ENCODE data around the gene PCSK1N. TPM values are rescaled to one million over a fixed set of nuclear protein-coding genes. Genes with fewer than 3 reads are reported as not detected.

The PCSK1N gene
- total RNA-seq, 1 donor = not detected

- H3K36me3 ChIP-seq (ENCODE audit: insufficient read depth, low read length) = peaks cover 4% of the 10 kb centered on the region
- no peak overlapping the region for H2AFZ ChIP-seq (ENCODE audit: low read length)
- no peak overlapping the region for H3K27ac ChIP-seq (ENCODE audit: low read depth, low read length)
- no peaks in the 10 kb centered on the region for H3K27me3 ChIP-seq (ENCODE audit: insufficient read depth, low read length)
- H3K4me1 ChIP-seq (ENCODE audit: insufficient read depth, low read length) = no peaks in the 10 kb centered on the region
- no peak overlapping the region for H3K4me2 ChIP-seq (ENCODE audit: insufficient read depth, low read length)
- H3K9me3 ChIP-seq (ENCODE audit: low read depth, low read length) = no peaks in the 10 kb centered on the region
- peak; percentile 46 for DNase-seq (ENCODE audit: insufficient read length, low spot score, missing footprints)
- TF ChIP-seq, protein P1, sequence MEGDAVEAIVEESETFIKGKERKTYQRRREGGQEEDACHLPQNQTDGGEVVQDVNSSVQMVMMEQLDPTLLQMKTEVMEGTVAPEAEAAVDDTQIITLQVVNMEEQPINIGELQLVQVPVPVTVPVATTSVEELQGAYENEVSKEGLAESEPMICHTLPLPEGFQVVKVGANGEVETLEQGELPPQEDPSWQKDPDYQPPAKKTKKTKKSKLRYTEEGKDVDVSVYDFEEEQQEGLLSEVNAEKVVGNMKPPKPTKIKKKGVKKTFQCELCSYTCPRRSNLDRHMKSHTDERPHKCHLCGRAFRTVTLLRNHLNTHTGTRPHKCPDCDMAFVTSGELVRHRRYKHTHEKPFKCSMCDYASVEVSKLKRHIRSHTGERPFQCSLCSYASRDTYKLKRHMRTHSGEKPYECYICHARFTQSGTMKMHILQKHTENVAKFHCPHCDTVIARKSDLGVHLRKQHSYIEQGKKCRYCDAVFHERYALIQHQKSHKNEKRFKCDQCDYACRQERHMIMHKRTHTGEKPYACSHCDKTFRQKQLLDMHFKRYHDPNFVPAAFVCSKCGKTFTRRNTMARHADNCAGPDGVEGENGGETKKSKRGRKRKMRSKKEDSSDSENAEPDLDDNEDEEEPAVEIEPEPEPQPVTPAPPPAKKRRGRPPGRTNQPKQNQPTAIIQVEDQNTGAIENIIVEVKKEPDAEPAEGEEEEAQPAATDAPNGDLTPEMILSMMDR (IDR thresholded peaks at IDR 0.05; ENCODE audit: extremely low read depth, low read depth, low read length) = no peak
- H4K20me1 ChIP-seq (ENCODE audit: insufficient read depth, low read length) = no peaks in the 10 kb centered on the region
- no peak overlapping the region for H3K4me3 ChIP-seq (ENCODE audit: insufficient read depth, low read length)
- H3K79me2 ChIP-seq (ENCODE audit: insufficient read depth, low read length) = no peaks in the 10 kb centered on the region
Observed at GRCh38 chrX:48818866-48819265, 16.5 kb downstream of the PCSK1N start.

- DNase-seq (ENCODE audit: insufficient read length, low spot score, missing footprints) = no peak
- no peaks in the 10 kb centered on the region for H3K27me3 ChIP-seq (ENCODE audit: insufficient read depth, low read length)
- H3K4me2 ChIP-seq (ENCODE audit: insufficient read depth, low read length) = no peak overlapping the region
- no peaks in the 10 kb centered on the region for H4K20me1 ChIP-seq (ENCODE audit: insufficient read depth, low read length)
- peaks cover 4% of the 10 kb centered on the region for H3K36me3 ChIP-seq (ENCODE audit: insufficient read depth, low read length)
- TF ChIP-seq, protein P1 (IDR thresholded peaks at IDR 0.05; ENCODE audit: extremely low read depth, low read depth, low read length) = no peak
- H2AFZ ChIP-seq (ENCODE audit: low read length) = no peak overlapping the region
- H3K4me1 ChIP-seq (ENCODE audit: insufficient read depth, low read length) = no peaks in the 10 kb centered on the region
- no peak overlapping the region for H3K4me3 ChIP-seq (ENCODE audit: insufficient read depth, low read length)
- no peaks in the 10 kb centered on the region for H3K79me2 ChIP-seq (ENCODE audit: insufficient read depth, low read length)
- no peaks in the 10 kb centered on the region for H3K9me3 ChIP-seq (ENCODE audit: low read depth, low read length)
- H3K27ac ChIP-seq (ENCODE audit: low read depth, low read length) = no peak overlapping the region
Observed at GRCh38 chrX:48818098-48818497, 17.3 kb downstream of the PCSK1N start.

DNA sequence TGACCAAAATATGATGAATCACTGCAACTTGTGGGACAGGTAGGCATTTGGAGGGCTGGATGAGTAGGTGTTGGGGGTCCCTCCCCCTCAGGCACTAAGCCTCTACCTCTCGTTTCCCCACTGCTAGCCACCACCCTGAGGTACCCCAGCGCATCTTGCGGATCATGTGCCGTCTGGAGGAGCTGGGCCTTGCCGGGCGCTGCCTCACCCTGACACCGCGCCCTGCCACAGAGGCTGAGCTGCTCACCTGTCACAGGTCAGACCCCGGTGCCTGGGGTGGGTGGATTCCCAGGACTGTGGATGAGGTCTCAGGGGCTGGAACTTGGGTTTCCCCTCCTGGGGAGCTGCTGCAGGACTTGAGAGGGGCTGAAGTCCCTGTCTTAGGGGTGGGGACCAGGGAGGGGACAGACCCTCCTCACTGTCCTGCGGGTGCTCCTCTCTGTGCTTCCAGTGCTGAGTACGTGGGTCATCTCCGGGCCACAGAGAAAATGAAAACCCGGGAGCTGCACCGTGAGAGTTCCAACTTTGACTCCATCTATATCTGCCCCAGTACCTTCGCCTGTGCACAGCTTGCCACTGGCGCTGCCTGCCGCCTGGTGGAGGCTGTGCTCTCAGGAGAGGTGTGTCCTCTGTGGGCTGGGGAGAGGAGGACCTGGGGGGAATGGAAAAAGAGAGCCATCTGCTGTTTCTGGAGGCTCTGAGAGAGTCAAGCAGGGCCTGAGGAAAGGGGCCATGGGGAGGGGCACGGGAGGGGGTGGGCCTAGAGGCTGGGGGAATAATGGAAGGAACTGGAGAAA is 19.2 kb downstream of the PCSK1N start:
- peak; percentile 54 for DNase-seq (ENCODE audit: insufficient read length, low spot score, missing footprints)
- TF ChIP-seq, protein P1 (IDR thresholded peaks at IDR 0.05; ENCODE audit: extremely low read depth, low read depth, low read length) = no peak
- no peaks in the 10 kb centered on the region for H4K20me1 ChIP-seq (ENCODE audit: insufficient read depth, low read length)

GRCh38 chrX:48815266-48815665 is 20.1 kb downstream of the PCSK1N start:
- TF ChIP-seq, protein P1 (IDR thresholded peaks at IDR 0.05; ENCODE audit: extremely low read depth, low read depth, low read length) = no peak

More for the DNA sequence above, 19.2 kb downstream of the PCSK1N start:
- Histone ChIP-seq H3K36me3 (ENCODE audit: insufficient read depth, low read length) (peaks cover 4% of the 10 kb centered on the region), H3K79me2 (ENCODE audit: insufficient read depth, low read length) (no peaks in the 10 kb centered on the region), H3K4me3 (ENCODE audit: insufficient read depth, low read length) (no peak overlapping the region), H3K9me3 (ENCODE audit: low read depth, low read length) (no peaks in the 10 kb centered on the region), H3K27ac (ENCODE audit: low read depth, low read length) (no peak overlapping the region), H3K4me2 (ENCODE audit: insufficient read depth, low read length) (no peak overlapping the region), H3K27me3 (ENCODE audit: insufficient read depth, low read length) (no peaks in the 10 kb centered on the region), H3K4me1 (ENCODE audit: insufficient read depth, low read length) (no peaks in the 10 kb centered on the region), H2AFZ (ENCODE audit: low read length) (no peak overlapping the region)

More at GRCh38 chrX:48815266-48815665, 20.1 kb downstream of the PCSK1N start:
- Histone ChIP-seq H3K4me2 (ENCODE audit: insufficient read depth, low read length) (no peak overlapping the region), H3K27me3 (ENCODE audit: insufficient read depth, low read length) (no peaks in the 10 kb centered on the region), H3K79me2 (ENCODE audit: insufficient read depth, low read length) (no peaks in the 10 kb centered on the region), H3K27ac (ENCODE audit: low read depth, low read length) (no peak overlapping the region), H3K4me3 (ENCODE audit: insufficient read depth, low read length) (no peak overlapping the region), H2AFZ (ENCODE audit: low read length) (no peak overlapping the region), H4K20me1 (ENCODE audit: insufficient read depth, low read length) (no peaks in the 10 kb centered on the region), H3K4me1 (ENCODE audit: insufficient read depth, low read length) (no peaks in the 10 kb centered on the region), H3K9me3 (ENCODE audit: low read depth, low read length) (no peaks in the 10 kb centered on the region), H3K36me3 (ENCODE audit: insufficient read depth, low read length) (peaks cover 2% of the 10 kb centered on the region)
- no peak for DNase-seq (ENCODE audit: insufficient read length, low spot score, missing footprints)
